K562 treated with DMSO at 1 percent for 4 hours (cell line): ENCODE measurements around the gene SPINT2. TPM values are rescaled to one million over a fixed set of nuclear protein-coding genes. Genes with fewer than 3 reads are reported as not detected.

ENCODE experiments used
- total RNA-seq: library from RNA; unstranded; fragments of 300-600 nt; gene quantifications from 2 replicates; pipeline ENCODE4 v1.2.3, GENCODE V29; 2022; ENCODE audit not compliant: insufficient read depth

The SPINT2 gene, protein sequence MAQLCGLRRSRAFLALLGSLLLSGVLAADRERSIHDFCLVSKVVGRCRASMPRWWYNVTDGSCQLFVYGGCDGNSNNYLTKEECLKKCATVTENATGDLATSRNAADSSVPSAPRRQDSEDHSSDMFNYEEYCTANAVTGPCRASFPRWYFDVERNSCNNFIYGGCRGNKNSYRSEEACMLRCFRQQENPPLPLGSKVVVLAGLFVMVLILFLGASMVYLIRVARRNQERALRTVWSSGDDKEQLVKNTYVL
- 1.2 TPM in 1 of 2 replicates, not detected in the other for total RNA-seq

DNA sequence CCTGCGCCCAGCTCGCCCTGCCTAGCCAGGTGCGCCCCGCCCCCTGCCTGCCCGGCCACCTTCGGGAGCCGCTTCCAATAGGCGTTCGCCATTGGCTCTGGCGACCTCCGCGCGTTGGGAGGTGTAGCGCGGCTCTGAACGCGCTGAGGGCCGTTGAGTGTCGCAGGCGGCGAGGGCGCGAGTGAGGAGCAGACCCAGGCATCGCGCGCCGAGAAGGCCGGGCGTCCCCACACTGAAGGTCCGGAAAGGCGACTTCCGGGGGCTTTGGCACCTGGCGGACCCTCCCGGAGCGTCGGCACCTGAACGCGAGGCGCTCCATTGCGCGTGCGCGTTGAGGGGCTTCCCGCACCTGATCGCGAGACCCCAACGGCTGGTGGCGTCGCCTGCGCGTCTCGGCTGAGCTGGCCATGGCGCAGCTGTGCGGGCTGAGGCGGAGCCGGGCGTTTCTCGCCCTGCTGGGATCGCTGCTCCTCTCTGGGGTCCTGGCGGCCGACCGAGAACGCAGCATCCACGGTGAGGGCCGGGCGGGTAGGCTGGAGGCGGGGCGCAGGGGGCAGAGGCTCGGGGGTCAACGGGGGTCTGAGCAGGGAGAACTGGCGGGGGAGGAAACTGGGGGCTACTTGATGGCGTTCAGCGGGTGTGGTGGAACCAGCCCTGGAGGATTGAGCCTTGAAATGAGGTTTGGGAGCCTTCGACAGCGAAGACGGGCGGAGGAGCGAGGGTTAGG is at the start of gene SPINT2:
SPINT2 (plus strand) TSS at position 88 of the 727 bp plus-strand sequence; CDS start at position 408, 320 bp downstream.

DNA sequence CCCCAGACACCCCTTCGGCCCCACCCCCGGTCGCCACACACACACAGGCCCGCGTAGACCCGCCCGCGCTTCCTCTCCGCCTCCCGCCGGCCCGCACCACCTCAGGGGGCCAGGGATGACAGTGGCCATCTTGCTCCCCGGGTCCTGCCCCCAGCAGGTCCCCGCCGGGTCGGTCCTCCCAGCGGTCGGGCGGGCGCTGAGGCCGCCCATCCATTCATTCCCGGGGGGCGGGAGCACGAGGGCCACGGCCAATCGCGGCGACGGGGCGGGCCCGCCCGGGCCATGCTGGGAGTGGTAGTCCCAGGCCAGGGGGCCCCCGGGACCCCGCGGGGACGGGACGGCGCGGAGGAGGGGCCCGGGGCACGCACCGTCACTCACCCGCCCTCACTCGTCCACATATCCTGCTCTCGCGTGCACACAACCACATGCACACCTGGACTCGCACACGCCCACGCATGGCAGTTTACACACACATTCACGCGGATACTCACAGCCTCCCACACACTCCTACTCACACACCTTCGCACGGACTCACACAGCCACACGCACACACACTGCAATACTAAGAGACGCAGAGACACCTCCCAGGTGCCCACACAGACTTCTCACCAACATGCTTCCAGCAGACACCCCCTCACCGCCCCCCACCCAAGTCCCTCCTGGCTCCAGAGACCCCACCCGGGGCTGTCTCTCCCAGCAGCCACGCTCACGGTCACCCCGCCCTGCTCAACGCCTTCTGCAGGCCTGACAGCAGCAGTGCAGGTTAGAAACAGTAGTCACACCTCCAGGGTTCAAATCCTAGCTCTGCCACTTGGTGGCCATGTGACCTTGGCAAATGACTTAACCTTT is 40.1 kb upstream of the SPINT2 start, which contains the start of gene DPF1:
DPF1 (minus strand) TSS at position 209 of the 849 bp plus-strand sequence; CDS start at position 129, 80 bp downstream.

DNA sequence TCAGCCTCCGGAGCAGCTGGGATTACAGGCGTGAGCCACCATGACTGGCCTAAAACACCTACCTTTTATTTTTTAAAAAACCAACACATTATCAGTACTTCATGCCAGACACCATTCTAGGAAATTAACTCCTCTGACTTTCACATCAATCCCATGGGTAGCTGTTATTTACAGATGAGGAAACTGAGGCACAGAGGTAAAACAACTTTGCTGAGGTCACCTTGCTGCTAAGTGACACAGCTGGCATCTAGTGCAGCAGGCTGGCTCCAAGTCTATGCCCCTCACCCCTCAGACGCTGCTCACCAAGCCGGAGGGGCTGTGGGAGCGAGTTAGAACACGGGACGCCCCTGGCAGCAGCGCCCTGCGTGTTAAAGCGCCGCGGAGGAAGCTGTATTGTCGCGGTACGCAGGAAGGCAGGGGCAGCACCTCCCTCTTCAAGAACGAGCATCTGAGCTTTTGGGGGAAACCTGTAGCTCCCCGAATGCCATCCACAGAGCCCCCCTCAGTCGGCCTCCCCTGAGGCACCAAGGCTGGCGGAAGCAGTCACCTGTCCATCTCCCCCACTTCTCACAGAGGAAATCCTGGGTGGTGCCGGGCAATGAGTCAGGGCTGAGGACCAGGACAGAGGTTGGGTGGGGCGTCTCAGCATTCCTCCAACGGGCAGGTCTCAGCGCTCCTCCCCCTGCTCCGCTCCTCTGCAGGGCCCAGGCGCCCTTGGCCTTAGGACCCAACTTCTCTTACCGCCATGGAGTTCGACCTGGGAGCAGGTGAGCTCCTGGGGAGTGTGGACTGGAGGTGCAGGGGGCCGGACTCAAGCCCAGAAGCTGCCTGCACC is 39.4 kb downstream of the SPINT2 start, which contains the start of gene C19orf33:
C19orf33 (plus strand) TSS at position 735 of the 835 bp plus-strand sequence; CDS start at position 746, 11 bp downstream.

DNA sequence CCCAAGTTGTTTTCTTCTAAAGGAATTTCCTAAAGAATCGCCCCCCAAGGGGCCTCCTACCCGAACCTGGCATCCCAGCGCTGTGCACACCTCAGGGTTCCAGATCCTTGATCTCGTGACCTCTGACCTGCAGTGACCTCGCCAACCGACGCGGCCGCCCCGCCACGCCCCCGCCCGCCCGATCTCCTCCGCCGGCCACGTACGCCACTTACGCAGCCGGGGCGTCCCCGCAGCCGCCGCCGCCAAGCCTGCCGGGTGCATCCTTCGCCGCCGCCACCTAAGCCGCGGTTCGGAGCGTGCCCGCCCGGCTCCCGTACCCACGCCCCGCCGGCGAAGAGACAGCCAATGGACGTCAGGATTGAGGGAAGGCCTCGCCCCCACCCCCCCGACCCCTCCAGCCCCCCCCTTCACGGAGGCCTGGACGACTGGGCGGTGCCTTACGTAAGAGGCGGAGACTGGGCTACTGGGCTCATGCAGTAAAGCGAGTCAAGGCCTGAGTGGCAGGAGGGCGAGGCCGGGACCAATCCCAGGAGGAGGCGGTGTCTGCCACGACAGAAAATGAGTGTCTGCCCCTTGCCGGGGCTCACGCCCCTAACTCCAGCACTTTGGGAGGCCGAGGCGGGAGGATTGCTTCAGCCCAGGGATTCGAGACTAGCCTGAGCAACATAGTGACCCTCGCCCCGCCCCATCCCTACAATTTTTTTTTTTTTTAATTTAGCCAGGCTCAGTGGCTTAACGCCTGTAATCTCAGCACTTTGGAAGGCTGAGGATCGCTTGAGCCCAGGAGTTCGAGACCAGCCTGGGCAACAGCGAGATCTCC is 51.5 kb downstream of the SPINT2 start, which contains the start of gene YIF1B:
YIF1B (minus strand) TSS at position 291 of the 820 bp plus-strand sequence; CDS start at position 261, 30 bp downstream.

DNA sequence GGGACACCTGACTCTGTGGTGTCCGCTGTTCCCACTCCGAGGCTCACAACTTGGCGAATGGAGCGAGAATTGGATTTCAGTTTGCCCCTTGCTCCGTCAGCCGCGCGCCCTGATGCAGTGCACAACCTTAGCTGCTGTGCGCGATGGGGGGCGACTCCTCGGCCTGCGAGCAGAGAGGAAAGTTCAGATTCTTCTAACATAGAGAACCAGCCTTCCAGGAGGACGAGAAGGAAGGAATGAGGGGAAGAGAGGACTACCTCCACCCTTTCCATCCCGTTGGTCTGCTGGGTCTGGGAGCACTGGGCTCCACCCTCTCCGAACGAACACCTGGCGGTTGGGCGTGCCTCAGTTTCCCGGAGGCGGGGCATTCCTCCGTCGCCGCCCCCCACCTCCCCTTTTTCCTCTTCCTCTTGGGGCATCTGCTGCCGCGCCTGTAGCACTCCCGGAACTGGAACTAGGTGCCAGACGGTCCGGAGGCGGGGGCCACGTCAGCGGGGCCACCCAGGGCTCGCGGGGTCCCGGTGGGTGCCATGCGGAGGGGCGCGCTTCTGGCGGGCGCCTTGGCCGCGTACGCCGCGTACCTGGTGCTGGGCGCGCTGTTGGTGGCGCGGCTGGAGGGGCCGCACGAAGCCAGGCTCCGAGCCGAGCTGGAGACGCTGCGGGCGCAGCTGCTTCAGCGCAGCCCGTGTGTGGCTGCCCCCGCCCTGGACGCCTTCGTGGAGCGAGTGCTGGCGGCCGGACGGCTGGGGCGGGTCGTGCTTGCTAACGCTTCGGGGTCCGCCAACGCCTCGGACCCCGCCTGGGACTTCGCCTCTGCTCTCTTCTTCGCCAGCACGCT is 55.3 kb downstream of the SPINT2 start, which contains the start of gene KCNK6:
KCNK6 (plus strand) TSS at position 425 of the 838 bp plus-strand sequence; CDS start at position 531, 106 bp downstream.

Other genes with a start within 250 kb of the SPINT2 start
- gene DPF1, start 40.4 kb upstream of the SPINT2 start, total RNA-seq: 1.7 and 1.9 TPM in 2 replicates
- 59.5 and 75.3 TPM in 2 replicates for gene PPP1R14A, start 8.2 kb upstream of the SPINT2 start, total RNA-seq
- gene C19orf33, start 39.7 kb downstream of the SPINT2 start, total RNA-seq: not detected in 2 replicates
- gene YIF1B, start 51.4 kb downstream of the SPINT2 start, total RNA-seq: 487 and 516 TPM in 2 replicates
- 0.12 TPM in 1 of 2 replicates, not detected in the other for gene KCNK6, start 55.3 kb downstream of the SPINT2 start, total RNA-seq
- gene CATSPERG, start 71.3 kb downstream of the SPINT2 start, total RNA-seq: not detected in 2 replicates
- gene PSMD8, start 110.0 kb downstream of the SPINT2 start, total RNA-seq: 380 and 446 TPM in 2 replicates
- 3.0 and 3.6 TPM in 2 replicates for gene GGN, start 123.5 kb downstream of the SPINT2 start, total RNA-seq
- 0.48 and 1.3 TPM in 2 replicates for gene SPRED3, start 124.1 kb downstream of the SPINT2 start, total RNA-seq
- 21.1 and 31.7 TPM in 2 replicates for gene FAM98C, start 138.5 kb downstream of the SPINT2 start, total RNA-seq
- gene RASGRP4, start 161.6 kb downstream of the SPINT2 start, total RNA-seq: 20.3 and 24.4 TPM in 2 replicates
- 2.2 and 8.6 TPM in 2 replicates for gene RYR1, start 169.1 kb downstream of the SPINT2 start, total RNA-seq